ENCODE results near the gene OR4C6.

The OR4C6 gene

GRCh38 chr11:55661901-55662300 lies at the start of gene OR4C6:
Gene OR4C6 (plus strand): TSS chr11:55662201. CDS start chr11:55665167, 2,966 bp downstream.
- H3K4me3 ChIP-seq (replicated peaks; ENCODE audit: low read depth, low read length) = no peak within 1 kb of the TSS
- no peak for DNase-seq (ENCODE audit: low read depth)
- no peak for TF ChIP-seq CTCF (IDR thresholded peaks at IDR 0.05; ENCODE audit: low read length, missing control alignments)

- H3K4me3 ChIP-seq (replicated peaks; ENCODE audit: low read depth, low read length) = no peak overlapping the region
- TF ChIP-seq CTCF (IDR thresholded peaks at IDR 0.05; ENCODE audit: low read length, missing control alignments) = no peak
- DNase-seq (ENCODE audit: low read depth) = no peak
Measured at GRCh38 chr11:55624531-55624930, 37.5 kb upstream of the OR4C6 start.

- H3K4me3 ChIP-seq (replicated peaks; ENCODE audit: low read depth, low read length) = no peak within 1 kb of the TSS
- no peak for DNase-seq (ENCODE audit: low read depth)
- no peak for TF ChIP-seq CTCF (IDR thresholded peaks at IDR 0.05; ENCODE audit: low read length, missing control alignments)
Measured at GRCh38 chr11:55634813-55635212, 27.2 kb upstream of the OR4C6 start, which contains the start of gene OR4P4. Gene OR4P4 (plus strand): TSS chr11:55635113.

GRCh38 chr11:55648027-55648426 lies 14.0 kb upstream of the OR4C6 start, which contains the start of gene OR4S2:
Gene OR4S2 (plus strand): TSS chr11:55648327. CDS start chr11:55650904, 2,577 bp downstream.
- H3K4me3 ChIP-seq (replicated peaks; ENCODE audit: low read depth, low read length) = no peak within 1 kb of the TSS
- no peak for TF ChIP-seq CTCF (IDR thresholded peaks at IDR 0.05; ENCODE audit: low read length, missing control alignments)
- no peak for DNase-seq (ENCODE audit: low read depth)

GRCh38 chr11:55652560-55652959 lies 9.4 kb upstream of the OR4C6 start:
- no peak for DNase-seq (ENCODE audit: low read depth)
- TF ChIP-seq CTCF (IDR thresholded peaks at IDR 0.05; ENCODE audit: low read length, missing control alignments) = no peak
- H3K4me3 ChIP-seq (replicated peaks; ENCODE audit: low read depth, low read length) = no peak overlapping the region

- TF ChIP-seq CTCF (IDR thresholded peaks at IDR 0.05; ENCODE audit: low read length, missing control alignments) = no peak
- DNase-seq (ENCODE audit: low read depth) = no peak
- no peak overlapping the region for H3K4me3 ChIP-seq (replicated peaks; ENCODE audit: low read depth, low read length)
Measured at GRCh38 chr11:55655096-55655495, 6.9 kb upstream of the OR4C6 start.

GRCh38 chr11:55658031-55658573 lies 3.9 kb upstream of the OR4C6 start:
- H3K4me3 ChIP-seq (replicated peaks; ENCODE audit: low read depth, low read length) = no peak overlapping the region
- DNase-seq (ENCODE audit: low read depth) = no peak
- no peak for TF ChIP-seq CTCF (IDR thresholded peaks at IDR 0.05; ENCODE audit: low read length, missing control alignments)
